Right ventricle myocardium superior (tissue), 1 donor: ENCODE results near the gene C16orf96. TPM values are rescaled to one million over a fixed set of nuclear protein-coding genes. Genes with fewer than 3 reads are reported as not detected.

Experiments
- ATAC-seq: fragments of 200-7000 bp; cut with Tn5 transposase; one replicate; pipeline ENCODE4 v1.9.1; 2020; ENCODE audit warnings: mild to moderate bottlenecking; ENCODE audit not compliant: poor library complexity
- DNase-seq: peaks from one replicate; pipeline ENCODE4 v3.0.0-alpha.2; 2020
- intact Hi-C: fragments of 100-400 bp; cut with DNase I; formaldehyde crosslinking; loops from one replicate; pipeline ENCODE4 v1.11.2; 2022
- total RNA-seq: library from RNA; stranded (reverse); fragmentation: NEBNext Ultra II Directional; extraction: Animal tissue kit (Norgen Biotek cat#: 25700); gene quantifications from one replicate; pipeline ENCODE4 v1.2.1, GENCODE V29; 2021
- donor health status: DM: no; HTN: yes; CAD: no; lungs with severe emphysema.

C16orf96 gene
- total RNA-seq, 1 donor from 2014 or later, result 0.11 TPM

GRCh38 chr16:4625560-4626159 is 69.5 kb downstream of the C16orf96 start:
- ATAC-seq (peak; percentile 3), DNase-seq (no peak)
- intact Hi-C loops, result no loop called here

GRCh38 chr16:4626396-4626795 is 70.3 kb downstream of the C16orf96 start:
- intact Hi-C loops, result no loop called here
- no peak for ATAC-seq
- no peak for DNase-seq

GRCh38 chr16:4628283-4628682 is 72.1 kb downstream of the C16orf96 start:
- no peak for DNase-seq
- intact Hi-C loops, result no loop called here
- no peak for ATAC-seq

DNA sequence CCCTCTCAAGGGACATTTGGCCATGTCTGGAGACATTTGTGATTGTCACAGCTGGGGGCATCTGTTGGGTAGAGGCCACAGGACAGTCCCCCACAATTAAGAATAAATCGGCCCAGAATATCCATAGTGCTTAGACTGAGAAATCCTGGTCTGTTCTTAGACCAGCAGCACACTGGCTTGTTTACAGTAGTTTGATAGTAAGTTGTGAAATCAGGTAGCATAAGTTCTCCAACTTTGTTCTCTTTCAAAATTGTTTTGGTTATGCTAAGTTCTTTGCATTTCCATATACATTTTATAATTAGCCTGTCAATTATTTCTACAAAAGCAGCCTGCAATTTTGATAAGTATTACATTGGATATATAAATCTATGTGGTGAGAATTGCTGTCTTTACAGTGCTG is 75.3 kb downstream of the C16orf96 start:
- intact Hi-C loops, result no loop called here
- DNase-seq, result no peak
- no peak for ATAC-seq

GRCh38 chr16:4633910-4634635 is 77.9 kb downstream of the C16orf96 start:
- DNase-seq, result no peak
- intact Hi-C loops, result no loop called here
- no peak for ATAC-seq

GRCh38 chr16:4634768-4635167 is 78.6 kb downstream of the C16orf96 start:
- ATAC-seq, result no peak
- DNase-seq, result no peak
- intact Hi-C loops, result no loop called here

GRCh38 chr16:4636196-4636595 is 80.1 kb downstream of the C16orf96 start:
- ATAC-seq, result no peak
- intact Hi-C loops, result no loop called here
- no peak for DNase-seq

GRCh38 chr16:4637501-4638166 is 81.5 kb downstream of the C16orf96 start:
- no peak for ATAC-seq
- intact Hi-C loops, result no loop called here
- no peak for DNase-seq

DNA sequence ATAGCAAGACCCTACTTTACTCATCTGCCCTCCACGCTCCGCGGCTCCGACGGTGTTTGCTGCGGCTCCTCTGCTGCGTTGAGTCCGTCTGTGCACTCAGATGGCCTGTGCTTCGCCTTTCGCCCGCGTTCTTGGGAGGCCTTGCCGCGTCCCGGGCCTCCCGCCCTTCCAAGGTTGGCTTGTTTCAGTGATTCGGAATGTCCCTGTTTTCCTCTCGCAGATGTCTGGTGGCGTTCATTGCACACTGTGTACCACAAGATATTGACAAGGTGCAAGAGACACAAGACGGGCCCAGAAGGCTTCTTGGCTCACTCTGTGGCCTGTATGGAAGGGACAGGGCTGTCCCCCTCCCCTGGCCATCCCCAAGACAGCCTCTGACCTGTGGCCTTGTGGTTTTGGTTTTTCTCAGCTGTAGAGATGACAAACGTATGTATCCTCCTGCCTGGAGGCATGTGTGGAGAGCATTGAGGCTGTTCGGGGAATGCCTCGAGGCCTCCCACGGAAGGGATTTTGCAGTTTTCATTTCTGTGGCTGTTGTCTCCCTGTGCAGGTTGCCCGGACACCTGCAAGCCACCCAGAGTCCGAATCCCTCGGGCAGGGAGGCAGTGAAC is 83.9 kb downstream of the C16orf96 start:
- intact Hi-C loops, result no loop called here
- ATAC-seq, result peak; percentile 24
- no peak for DNase-seq

GRCh38 chr16:4640572-4641305 is 84.6 kb downstream of the C16orf96 start:
- DNase-seq (no peak), ATAC-seq (no peak)
- intact Hi-C loops, result no loop called here

- intact Hi-C loops, result no loop called here
- ATAC-seq, result no peak
- no peak for DNase-seq
Measured at GRCh38 chr16:4641306-4641687, 85.2 kb downstream of the C16orf96 start.

DNA sequence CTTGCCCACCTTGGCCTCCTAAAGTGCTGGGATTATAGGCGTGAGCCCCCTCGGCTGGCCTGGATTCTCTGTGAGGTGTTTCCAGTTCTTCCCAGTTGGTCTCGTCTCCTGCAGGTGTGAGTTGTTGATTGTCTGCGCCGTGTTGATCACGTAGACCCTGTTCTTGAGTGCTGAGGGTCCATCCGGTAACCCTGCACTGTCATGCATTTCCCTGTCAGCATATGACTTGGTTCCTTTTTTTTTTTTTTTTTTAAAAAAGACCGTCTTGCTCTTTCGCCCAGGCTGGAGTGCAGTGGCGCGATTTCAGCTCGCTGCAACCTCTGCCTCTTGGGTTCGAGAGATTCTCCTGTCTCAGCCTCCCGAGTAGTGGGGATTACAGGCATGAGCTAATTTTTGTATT is 85.8 kb downstream of the C16orf96 start:
- intact Hi-C loops, result no loop called here
- no peak for ATAC-seq
- DNase-seq, result no peak

- intact Hi-C loops, result no loop called here
- no peak for ATAC-seq
Measured at GRCh38 chr16:4646773-4647643, 90.9 kb downstream of the C16orf96 start.

DNA sequence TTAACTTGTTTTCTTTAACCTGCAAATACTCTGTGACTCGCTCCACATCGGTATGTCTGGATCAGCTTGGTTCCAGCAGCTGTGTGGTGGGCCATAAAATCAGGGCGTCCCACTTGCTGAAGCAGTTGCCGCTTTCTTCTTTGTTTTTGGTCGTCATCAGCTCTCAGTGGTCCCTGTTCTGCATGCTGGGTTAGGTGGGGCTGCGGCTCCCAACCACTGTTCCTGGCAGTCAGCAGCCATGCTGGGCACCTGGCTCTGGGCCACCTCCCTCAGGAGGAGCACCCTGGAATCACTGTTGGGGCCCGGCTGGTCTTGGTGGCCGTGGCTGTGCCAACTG is 91.5 kb downstream of the C16orf96 start:
- intact Hi-C loops, result no loop called here

More at GRCh38 chr16:4646773-4647643, 90.9 kb downstream of the C16orf96 start:
- DNase-seq, result no peak

DNA sequence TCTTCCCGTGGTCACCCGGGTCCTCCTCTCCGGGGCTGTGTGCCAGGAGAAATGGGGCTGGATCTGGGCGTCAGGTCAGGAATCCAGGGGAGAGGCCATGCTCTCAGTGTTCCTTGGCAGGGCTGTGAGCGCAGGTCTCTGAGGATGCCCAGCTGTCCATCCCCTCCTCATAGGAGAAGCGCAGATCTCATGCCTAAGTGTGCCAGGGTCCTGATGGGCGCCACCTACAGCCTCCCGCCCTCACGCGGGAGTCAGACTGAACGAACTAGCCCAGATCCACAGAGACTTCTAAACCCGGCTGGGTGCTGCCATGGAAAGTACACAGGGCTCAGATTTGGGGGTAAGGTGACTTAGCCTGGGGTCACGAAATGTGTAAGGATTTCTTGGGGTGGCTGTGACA is 92.8 kb downstream of the C16orf96 start:
- DNase-seq (no peak), ATAC-seq (peak; percentile 26)
- intact Hi-C loops, result no loop called here

More for the DNA sequence above, 91.5 kb downstream of the C16orf96 start:
- DNase-seq (no peak), ATAC-seq (no peak)

- DNase-seq (no peak), ATAC-seq (no peak)
- intact Hi-C loops, result no loop called here
Measured at GRCh38 chr16:4649744-4650442, 93.8 kb downstream of the C16orf96 start.
